Posterior cingulate gyrus (tissue), 11 donors: ENCODE results near the gene RDH8.

Experiments used
- DNase-seq, 10 donors: peaks; one replicate each; pipeline versions ENCODE4 v3.0.0 to v3.0.0-alpha.2; 2020 to 2021; ENCODE audit warnings: mixed read lengths in 3 of 10
- intact Hi-C: fragments of 100-400 bp; cut with DNase I; formaldehyde crosslinking; loops from one replicate; pipeline ENCODE4 v1.15.1; 2023

RDH8 gene, protein sequence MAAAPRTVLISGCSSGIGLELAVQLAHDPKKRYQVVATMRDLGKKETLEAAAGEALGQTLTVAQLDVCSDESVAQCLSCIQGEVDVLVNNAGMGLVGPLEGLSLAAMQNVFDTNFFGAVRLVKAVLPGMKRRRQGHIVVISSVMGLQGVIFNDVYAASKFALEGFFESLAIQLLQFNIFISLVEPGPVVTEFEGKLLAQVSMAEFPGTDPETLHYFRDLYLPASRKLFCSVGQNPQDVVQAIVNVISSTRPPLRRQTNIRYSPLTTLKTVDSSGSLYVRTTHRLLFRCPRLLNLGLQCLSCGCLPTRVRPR

DNA sequence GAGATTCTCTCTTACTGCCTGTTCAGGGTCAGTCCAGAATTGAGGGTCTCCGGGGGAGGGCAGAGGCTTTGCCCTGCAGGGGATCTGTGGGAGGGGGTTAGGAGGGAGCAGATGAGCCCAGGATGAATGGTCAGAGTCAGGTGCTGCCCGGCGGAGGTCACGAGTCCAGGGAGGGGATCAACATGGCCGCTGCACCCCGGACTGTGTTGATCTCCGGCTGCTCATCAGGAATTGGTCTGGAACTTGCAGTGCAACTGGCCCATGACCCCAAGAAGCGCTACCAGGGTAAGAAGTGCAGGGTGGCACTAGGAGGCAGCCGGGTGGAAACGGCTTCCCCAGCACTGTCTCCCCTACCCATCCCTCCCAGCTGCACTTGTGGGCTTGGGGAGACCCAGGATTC is at the start of gene RDH8:
Gene RDH8, plus strand, starts transcription at position 168 of the 400 bp plus-strand sequence. Its CDS starts 15 bp downstream, at position 183.
- intact Hi-C loops: no loop called here
- peak in 1 of 10 donors; percentile 63 for DNase-seq

DNA sequence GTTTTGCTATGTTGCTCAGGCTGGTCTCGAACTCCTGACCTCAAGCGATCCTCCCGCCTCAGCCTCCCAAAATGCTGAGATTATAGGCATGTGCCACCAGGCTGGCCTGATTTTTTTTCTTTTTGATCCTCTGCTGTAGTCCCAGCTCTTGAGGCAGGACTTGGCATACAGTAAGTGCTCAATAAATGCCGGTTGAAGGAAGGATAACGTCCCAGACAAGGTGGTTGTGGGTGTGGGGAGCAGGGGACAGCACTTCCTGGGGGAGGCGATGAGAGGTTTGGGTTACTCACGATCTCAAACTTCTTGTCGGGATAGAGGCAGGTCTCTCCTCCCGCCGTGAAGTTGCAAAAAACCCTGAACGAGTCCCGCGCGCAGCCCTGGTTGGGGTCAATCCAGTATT is 47.3 kb upstream of the RDH8 start:
- intact Hi-C loops: no loop called here
- no peak for DNase-seq

DNA sequence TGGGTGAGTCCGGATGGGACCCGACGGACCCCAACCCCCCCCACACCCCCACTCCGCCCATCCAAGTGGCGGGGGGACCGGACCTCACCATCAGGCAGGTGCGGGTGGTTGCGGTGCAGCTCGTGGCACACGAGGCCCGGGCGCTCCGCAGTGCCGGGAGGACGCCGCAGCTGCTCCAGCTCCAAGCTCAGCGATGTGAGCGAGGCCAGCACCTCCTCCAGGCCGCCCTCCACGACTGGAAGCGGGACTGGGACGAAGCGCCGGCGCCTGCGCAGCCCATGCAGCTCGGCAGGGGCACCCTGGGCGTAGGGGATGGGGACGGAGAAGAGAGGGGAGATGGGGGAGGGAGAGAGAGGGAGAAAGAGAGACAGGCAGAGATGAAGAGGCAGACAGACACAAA is 46.8 kb upstream of the RDH8 start:
- intact Hi-C loops: no loop called here
- peak in 1 of 10 donors; percentile 32 for DNase-seq

DNA sequence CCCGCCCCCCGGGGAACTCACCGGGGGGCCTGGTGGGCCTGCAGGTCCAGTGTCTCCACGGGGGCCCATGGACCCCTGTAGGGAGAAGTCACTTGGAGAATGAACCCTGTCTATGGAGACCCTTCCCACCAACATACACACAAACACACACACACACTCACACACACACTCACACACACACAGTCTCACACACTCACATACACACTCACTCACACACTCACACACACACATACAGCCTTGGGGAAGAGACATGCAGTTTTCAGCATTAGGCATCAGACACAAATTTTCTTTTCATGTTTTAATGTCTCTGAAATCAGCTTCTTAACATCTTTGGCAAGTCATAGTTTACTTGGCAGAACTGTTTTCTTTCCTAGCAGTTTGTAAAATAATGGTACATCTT is 46.0 kb upstream of the RDH8 start:
- DNase-seq: no peak
- intact Hi-C loops: no loop called here

DNA sequence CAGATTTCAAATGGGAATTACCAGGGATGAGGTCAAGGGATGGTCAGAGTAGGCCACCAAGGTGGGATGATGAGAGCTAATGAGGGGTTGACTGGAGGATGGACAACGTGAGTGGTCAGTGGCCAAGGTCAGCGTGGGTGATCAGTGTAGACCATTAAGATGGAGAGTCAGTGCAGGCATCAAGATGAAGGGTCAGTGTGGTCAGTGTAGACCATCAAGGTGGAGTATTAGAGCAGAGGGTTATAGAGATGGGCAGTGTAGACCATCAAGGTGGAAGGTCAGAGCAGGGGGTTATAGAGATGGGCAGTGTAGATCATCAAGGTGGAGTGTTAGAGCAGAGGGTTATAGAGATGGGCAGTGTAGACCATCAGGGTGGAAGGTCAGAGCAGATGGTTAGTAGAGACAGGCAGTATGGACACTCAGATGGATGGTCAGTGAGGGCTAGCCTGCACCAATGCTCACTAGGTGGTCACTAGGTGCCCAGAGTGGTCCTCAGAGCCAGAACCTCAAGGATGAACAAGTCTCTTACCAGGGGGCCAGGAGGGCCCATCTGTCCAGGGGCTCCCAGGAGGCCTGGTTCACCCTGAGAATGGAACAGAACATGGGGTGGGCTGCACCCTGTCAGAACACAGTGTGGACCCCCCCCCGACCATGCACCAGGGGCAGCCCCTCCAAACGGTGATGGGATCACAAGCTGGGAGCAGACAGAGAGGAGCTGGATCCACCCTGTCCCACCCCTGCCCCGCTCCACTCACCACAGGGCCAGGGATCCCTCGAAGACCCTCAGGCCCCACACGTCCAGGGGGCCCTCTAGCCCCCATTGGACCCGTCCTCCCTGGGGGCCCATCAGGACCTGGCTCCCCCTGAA is 44.2 kb upstream of the RDH8 start:
- peak in 1 of 10 donors; percentile 56 for DNase-seq
- intact Hi-C loops: no loop called here

DNA sequence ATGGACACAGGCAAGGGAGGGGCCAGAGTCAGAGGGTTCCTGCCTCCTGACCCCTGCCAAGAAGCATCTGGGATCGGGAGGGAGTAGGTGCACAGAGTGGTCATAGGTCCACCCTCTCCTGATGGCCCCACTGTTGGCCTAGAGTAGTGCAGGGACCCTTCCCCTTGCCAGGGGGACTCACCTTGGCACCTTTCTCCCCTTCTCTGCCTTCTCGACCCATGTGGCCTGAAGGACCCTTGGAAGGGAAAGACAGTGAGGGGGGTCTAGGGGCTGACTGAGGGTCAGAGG is 43.7 kb upstream of the RDH8 start:
- DNase-seq: peak in 1 of 10 donors; percentile 75
- intact Hi-C loops: no loop called here

DNA sequence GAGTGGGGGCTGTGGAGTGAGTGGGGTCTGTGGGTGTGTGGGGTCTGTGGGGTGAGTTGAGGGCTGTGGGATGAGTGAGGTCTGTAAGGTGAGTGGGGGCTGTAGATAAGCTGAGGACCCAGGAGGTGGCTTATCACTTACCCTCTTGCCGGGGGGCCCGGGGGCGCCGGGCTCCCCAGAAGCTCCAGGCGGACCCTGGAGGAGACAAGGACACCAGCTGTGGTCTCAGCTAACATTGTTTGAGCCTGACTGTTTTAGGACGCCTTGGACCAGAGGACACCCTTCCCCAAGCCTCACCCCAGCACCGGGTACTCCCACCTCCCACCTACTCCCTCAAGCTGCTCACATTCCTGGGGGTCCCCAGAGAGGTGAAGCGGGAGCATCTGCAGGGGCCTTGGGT is 42.8 kb upstream of the RDH8 start:
- intact Hi-C loops: no loop called here
- peak in 1 of 10 donors; percentile 14 for DNase-seq

DNA sequence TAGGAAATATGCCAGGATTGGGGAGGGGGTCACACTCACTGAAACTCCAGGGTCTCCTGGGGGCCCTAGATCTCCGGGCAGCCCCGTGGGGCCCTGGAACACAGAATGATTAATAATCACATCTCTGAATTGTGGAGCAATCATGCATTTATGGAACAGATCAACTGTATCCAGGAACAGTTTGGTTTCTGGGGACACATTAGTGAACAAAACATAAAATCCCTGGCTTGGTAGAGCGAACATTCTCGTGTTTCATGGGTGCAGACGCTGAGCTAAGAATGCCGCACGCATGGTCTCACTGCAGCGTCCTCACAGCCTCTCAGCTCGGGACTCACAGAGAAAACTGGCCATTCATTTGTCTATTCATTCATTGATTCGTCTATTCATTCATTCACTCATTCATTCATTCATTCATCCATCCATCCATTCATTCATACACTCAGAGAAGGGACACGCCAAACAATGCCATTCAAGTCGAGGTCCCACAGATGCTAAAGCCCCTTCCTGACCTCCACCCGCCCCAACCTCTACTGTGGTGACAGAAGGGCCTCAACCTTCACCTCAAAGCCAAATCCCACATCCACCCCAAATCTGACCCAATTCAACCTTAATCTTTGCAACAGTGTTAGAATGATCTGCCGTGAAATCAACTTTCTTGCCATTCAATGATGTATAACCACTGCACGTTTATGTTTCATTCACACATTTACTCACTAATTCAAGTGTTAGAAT is 42.0 kb upstream of the RDH8 start:
- DNase-seq: peak in 1 of 10 donors; percentile 18
- intact Hi-C loops: no loop called here

DNA sequence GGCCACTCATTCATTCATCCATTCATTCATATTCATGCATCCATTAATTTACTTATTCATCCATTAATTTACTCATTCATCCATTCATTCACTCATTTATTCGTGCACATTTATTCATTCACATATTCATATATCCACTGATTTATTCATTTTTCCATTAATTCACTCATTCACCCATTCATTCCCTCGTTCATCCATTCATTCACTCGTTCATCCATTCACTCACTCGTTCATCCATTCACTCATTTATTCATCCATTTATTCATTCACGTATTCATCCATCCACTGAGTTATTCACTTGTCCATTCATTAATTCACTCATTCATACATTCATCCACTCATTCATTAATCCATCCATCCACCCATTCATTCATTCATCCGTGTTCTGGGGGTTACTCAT is 41.2 kb upstream of the RDH8 start:
- intact Hi-C loops: no loop called here
- DNase-seq: no peak

DNA sequence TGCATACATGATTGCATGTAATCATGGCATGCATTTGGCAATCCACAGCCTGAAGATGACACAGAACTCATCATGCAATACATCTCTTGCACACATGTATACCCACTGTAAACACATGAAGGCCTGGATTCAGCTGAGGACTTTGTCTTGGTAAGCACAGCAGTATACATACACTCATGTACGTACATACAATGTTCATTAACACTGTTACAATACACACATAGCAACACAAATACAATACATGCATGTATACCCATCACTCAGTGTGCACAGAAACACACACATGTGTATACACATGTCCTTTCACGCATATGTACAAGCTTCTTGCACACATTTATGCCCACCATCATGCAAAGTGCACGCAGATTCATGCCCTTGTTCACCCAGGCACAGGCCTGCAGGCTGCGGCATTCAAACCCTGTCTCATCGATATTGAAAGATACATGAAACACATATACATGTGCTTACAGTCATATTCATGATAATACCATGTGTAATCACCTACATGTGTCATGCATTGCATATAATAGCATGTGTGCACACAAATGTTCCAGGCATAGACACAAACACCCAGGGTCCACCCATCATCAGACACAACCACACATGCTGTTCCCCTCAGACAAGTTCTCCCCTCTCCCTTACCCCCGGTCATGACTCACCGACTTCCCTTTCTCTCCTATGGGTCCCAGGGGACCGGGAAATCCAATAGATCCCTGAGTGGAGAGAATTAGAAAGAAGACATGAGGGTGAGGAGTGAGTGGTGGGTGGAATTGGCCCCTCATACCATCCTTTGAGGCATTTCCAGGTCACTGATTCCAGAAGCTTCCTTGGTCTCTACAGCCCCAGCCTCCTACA is 31.6 kb upstream of the RDH8 start:
- peak in 1 of 10 donors; percentile 1 for DNase-seq
- intact Hi-C loops: no loop called here

DNA sequence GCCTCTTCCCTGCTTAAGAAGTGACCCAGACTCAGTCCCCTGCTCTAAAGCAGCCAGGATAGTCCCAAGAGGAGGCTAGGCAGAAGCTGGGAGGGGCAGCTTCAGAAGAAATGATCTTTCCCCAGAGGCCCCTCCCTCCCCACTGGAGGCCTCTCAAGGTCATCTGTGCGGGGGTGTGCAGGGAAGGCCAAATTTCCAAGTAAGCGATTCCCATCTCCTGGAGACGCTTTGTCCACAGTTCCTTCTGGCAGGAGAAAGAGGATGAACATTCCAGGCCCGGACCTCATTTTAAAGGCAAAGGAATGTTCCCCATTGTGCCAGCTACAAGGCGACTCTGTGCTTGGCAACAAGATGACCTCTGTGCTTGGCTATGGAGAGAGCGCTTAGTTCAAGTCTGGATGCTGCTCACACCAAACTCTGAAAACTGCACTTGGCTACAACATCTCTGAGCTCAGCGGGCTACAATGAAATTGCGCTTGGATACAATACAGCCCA is 26.4 kb upstream of the RDH8 start:
- intact Hi-C loops: no loop called here
- peak in 9 of 10 donors; percentile 6 to 79 (median 39) for DNase-seq

DNA sequence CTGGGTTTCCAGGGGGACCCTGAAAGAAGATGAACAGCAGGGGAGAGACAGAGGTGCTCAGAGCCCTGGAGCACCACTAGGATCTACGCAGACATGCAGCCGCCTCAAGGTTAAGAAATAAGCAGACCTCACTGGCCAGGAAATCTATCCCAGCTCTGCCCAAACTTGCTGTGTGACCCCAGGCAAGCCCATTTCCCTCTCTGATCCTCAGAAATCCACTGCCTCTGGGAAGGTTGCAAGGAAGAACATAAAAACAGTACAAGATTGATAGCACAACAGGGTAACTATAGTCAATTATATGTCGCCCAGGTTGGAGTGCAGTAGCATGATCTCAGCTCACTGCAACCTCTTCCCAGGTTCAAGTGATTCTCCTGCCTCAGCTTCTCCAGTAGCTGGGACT is 23.8 kb upstream of the RDH8 start:
- intact Hi-C loops: no loop called here

DNA sequence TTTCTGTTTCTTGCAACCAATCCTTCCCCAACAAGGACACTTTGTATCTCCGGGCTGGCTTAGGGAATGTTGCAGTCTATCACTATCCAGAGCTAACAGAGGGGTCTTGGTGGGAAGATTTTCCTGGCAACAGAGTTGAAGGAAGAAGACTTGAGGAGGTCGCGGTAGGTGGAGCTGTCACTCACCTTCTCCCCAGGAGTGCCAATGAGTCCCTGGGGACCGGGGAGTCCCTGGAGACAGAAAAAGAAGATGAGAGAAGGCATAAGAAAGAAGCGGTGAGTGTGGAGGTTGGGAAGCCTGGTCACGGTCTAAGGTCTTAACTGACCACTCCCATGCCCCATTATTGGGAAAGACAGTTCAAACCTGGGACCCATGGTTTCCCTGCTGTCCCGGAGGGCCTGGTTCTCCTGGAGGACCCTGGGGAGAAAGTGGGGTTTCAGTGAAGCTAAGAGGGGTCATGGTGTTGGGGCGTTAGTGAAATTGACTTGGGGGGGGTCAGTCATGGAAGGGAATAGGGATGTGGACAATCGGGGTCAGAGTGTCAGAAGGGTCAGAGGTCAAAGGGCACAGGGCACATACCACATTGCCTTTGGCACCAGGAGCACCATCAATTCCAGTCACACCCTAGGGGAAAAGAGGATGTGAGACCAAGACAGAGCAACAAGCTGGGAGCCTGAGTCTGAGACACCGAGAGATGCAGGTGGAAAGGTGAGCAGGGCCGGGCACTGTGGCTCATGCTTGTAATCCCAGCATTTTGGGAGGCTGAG is 21.7 kb upstream of the RDH8 start:
- DNase-seq: peak in 2 of 10 donors; percentile 17 to 29
- intact Hi-C loops: no loop called here

More for the DNA sequence above, 23.8 kb upstream of the RDH8 start:
- DNase-seq: peak in 1 of 10 donors; percentile 41

DNA sequence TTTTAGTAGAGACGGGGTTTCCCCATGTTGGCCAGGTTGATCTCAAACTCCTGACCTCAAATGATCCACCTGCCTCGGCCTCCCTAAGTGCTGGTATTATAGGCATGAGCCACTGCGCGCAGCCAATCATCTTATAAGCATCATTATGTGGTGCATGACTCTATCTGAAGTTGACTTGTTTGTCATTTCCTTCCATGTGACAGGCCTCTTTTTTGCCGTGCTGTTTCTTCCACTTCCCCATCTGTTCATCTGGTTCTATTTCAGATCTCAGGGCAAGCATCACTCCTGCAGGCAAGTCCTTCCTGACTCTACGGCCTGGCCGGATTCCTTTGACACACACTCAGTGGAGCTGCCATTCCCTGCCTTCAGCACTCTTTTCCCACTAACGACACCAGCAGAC is 18.2 kb upstream of the RDH8 start:
- intact Hi-C loops: no loop called here
- peak in 3 of 10 donors; percentile 3 to 71 (median 26) for DNase-seq

DNA sequence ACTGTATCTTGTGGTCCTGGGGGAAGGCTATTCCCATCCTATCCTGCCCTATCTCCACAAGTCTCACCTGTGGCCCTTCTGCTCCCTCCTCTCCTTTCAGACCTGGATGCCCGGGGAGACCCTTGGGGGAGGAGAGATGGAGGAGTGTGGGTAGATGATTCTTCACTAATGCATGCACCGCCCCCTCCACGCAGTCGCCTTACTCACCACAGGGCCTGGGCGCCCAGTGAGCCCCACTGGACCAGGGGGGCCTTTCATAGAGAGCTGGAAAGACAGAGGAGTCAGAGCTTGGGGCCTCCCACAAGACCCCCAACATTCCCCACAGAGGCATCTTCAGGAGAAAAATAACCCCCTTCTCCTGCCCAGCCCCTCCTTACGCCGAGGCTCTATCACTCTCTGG is 17.3 kb upstream of the RDH8 start:
- intact Hi-C loops: no loop called here
- DNase-seq: peak in 1 of 10 donors; percentile 82

DNA sequence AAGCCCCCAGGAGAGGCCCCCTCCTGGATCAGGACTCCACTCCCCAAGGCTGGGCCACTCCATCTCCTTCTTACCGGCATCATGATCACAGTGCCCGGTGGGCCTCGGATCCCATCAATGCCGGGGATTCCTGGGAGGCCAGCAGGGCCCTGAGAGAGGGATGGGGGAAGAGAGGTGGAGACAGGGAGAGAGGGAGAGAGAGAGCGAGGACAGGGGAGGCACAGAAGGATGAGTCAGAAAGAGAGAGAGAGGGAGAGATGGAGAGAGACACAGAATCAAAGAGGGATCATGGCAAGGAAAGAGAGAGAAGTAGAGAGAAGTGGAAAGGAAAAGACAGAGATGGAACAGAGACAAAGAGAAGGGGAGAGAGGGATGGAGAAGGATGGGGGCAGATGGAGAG is 16.7 kb upstream of the RDH8 start:
- no peak for DNase-seq
- intact Hi-C loops: no loop called here

DNA sequence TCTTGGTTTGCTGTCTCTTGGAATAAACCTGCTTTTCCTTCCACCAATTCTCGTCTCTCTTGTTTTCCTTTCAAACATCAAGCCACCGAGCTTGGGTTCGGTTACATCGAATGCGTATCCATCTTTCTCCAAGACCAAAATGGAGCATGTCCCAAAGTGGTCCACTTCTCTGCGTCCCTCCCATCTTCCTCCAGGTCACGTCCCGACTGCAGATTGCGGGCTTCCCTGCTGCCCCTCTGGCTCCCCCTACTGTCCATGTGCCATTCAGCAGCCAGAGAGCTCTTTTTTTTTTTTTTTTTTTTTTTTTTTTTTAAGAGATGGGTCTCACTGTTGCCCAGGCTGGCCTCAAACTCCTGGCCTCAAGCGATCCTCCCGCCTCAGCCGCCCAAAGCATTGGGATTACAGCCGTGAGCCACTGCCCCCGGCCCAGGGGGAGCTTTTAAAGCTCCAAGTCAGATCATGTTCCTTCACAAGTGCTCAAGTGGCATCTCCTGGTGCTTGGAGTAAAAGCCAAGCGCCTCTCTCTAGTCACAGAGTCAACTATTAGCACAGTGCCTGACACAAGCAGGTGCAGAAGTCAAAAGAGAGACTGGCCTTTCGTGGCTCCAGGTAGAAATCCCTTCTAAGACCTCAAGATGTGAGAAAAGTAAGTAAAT is 13.0 kb upstream of the RDH8 start:
- intact Hi-C loops: no loop called here

DNA sequence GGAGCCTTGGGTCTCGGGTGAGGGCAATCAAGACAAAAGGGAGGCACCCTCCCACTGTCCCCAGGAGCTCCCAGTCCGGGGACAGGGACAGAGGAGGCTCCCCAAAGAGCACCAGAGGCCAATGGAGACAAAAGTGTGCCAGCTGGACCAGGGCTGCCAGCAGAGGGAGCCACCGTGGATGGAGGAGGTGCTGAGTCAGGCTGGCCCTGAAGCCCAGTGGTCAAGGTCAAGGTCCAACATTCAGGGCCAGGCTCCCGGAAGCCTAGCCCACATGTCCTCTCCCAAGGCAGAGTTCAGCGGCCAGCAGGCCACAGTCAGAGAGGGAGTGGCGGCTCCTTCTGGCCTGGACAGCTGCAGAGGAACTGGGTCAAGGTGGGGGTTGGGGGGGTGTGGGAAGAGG is 11.4 kb upstream of the RDH8 start:
- intact Hi-C loops: no loop called here
- peak in 1 of 10 donors; percentile 41 for DNase-seq

More for the DNA sequence above, 13.0 kb upstream of the RDH8 start:
- DNase-seq: peak in 8 of 10 donors; percentile 49 to 93 (median 60)

DNA sequence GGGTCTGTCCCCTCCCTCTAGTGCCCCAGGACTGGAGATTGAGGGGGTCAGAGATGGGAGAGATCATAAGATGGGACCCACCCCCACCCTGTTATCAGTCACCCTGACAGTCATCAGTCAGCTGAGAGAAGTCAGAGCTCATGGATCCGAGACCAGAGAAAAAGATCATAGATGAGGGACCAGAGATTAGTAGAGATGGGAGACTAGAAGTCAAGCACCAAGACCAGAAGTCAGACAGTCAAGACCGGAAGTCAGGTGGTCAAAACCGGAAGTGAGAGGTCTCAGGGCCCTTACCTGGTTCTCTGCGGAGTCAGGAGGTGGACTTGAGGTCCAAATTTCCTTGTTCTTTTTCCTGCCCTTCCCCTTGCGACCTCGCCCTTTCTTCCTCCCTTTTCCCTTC is 10.0 kb upstream of the RDH8 start:
- intact Hi-C loops: no loop called here

More for the DNA sequence above, 10.0 kb upstream of the RDH8 start:
- no peak for DNase-seq
